ENCODE results near the gene APEX1.
A peak's percentile ranks its signal among the peaks of the same experiment; 100 is the strongest.

Gene APEX1

GRCh38 chr14:20454516-20455354 lies at the start of gene APEX1, which contains the start of gene OSGEP:
Gene APEX1 (plus strand): TSS chr14:20455226. CDS start chr14:20455646, 420 bp downstream.
Gene OSGEP (minus strand): TSS chr14:20454812. CDS start chr14:20454683, 129 bp downstream.
- DNase-seq (ENCODE audit: low spot score) = peak; percentile 97

GRCh38 chr14:20409226-20409625 lies 45.8 kb upstream of the APEX1 start:
- peak; percentile 64 for DNase-seq (ENCODE audit: low spot score)

GRCh38 chr14:20412411-20412810 lies 42.6 kb upstream of the APEX1 start:
- DNase-seq (ENCODE audit: low spot score) = no peak

- peak; percentile 88 for DNase-seq (ENCODE audit: low spot score)
Observed at GRCh38 chr14:20412876-20413743, 41.9 kb upstream of the APEX1 start, which contains the start of gene TEP1. Gene TEP1 (minus strand): TSS chr14:20413501. CDS start chr14:20408439, 5,062 bp downstream.

GRCh38 chr14:20413744-20414082 lies 41.3 kb upstream of the APEX1 start:
- DNase-seq (ENCODE audit: low spot score) = no peak

- DNase-seq (ENCODE audit: low spot score) = peak; percentile 53
Observed at GRCh38 chr14:20415782-20416206, 39.2 kb upstream of the APEX1 start.

- DNase-seq (ENCODE audit: low spot score) = no peak
Observed at GRCh38 chr14:20416223-20416622, 38.8 kb upstream of the APEX1 start.

- DNase-seq (ENCODE audit: low spot score) = no peak
Observed at GRCh38 chr14:20417250-20418186, 37.5 kb upstream of the APEX1 start.

GRCh38 chr14:20418501-20418909 lies 36.5 kb upstream of the APEX1 start:
- no peak for DNase-seq (ENCODE audit: low spot score)

GRCh38 chr14:20419419-20419818 lies 35.6 kb upstream of the APEX1 start:
- DNase-seq (ENCODE audit: low spot score) = no peak

GRCh38 chr14:20421267-20421666 lies 33.8 kb upstream of the APEX1 start:
- no peak for DNase-seq (ENCODE audit: low spot score)

- no peak for DNase-seq (ENCODE audit: low spot score)
Observed at GRCh38 chr14:20422886-20423285, 32.1 kb upstream of the APEX1 start.

GRCh38 chr14:20424851-20425250 lies 30.2 kb upstream of the APEX1 start:
- no peak for DNase-seq (ENCODE audit: low spot score)

- peak; percentile 73 for DNase-seq (ENCODE audit: low spot score)
Observed at GRCh38 chr14:20427231-20428009, 27.6 kb upstream of the APEX1 start.

- no peak for DNase-seq (ENCODE audit: low spot score)
Observed at GRCh38 chr14:20428010-20428365, 27.0 kb upstream of the APEX1 start.

- DNase-seq (ENCODE audit: low spot score) = no peak
Observed at GRCh38 chr14:20428802-20429201, 26.2 kb upstream of the APEX1 start.

GRCh38 chr14:20429801-20430669 lies 25.0 kb upstream of the APEX1 start:
- no peak for DNase-seq (ENCODE audit: low spot score)

GRCh38 chr14:20434701-20435581 lies 20.1 kb upstream of the APEX1 start:
- peak; percentile 68 for DNase-seq (ENCODE audit: low spot score)

All from AG08396 (cell line).